Epithelial cell of proximal tubule (primary cell): ENCODE data around the gene VGLL2. TPM values are rescaled to one million over a fixed set of nuclear protein-coding genes. Genes with fewer than 3 reads are reported as not detected.

Source experiments
- DNase-seq: peaks from one replicate; pipeline ENCODE4 v3.0.0-alpha.2; 2011; ENCODE audit warnings: low read depth
- H3K4me3 ChIP-seq: 2 replicates; pipeline ENCODE4 v1.5.1; 2011; ENCODE audit warnings: low read depth, mild to moderate bottlenecking, low read length
- CTCF ChIP-seq: conservative IDR thresholded peaks from 2 replicates; pipeline ENCODE4 v1.5.1; 2012; ENCODE audit warnings: low read depth, mild to moderate bottlenecking, low read length
- total RNA-seq: library from RNA; depleted of rRNA; stranded (reverse); fragments of >200 nt; gene quantifications from 2 replicates; pipeline ENCODE4 v1.2.3, GENCODE V29; 2015

The VGLL2 gene
- total RNA-seq, 1 donor from 2014 or later, result not detected

GRCh38 chr6:117311310-117311709, 46.0 kb downstream of the VGLL2 start:
- no peak for TF ChIP-seq CTCF
- H3K4me3 ChIP-seq, result no peak overlapping the region
- DNase-seq, result no peak

- DNase-seq, result no peak
- no peak overlapping the region for H3K4me3 ChIP-seq
- no peak for TF ChIP-seq CTCF
Observed at GRCh38 chr6:117311726-117312125, 46.4 kb downstream of the VGLL2 start.

GRCh38 chr6:117317261-117317660, 51.9 kb downstream of the VGLL2 start:
- TF ChIP-seq CTCF, result peak; percentile 53
- H3K4me3 ChIP-seq, result no peak overlapping the region
- DNase-seq, result no peak

Other genes starting within 250 kb of the VGLL2 start
- not detected in 2 replicates for gene ROS1, start 160.4 kb downstream of the VGLL2 start, total RNA-seq
- gene DCBLD1, start 217.1 kb downstream of the VGLL2 start, total RNA-seq, result 6.1 and 23.7 TPM in 2 replicates